Right lobe of liver (tissue), 6 donors: ENCODE data around the gene RRP1. TPM values are rescaled to one million over a fixed set of nuclear protein-coding genes. Genes with fewer than 3 reads are reported as not detected.

ENCODE experiments used
- ATAC-seq, 4 donors: fragments of 200-7000 bp; cut with Tn5 transposase; one replicate each; pipeline ENCODE4 v1.9.1; 2020; ENCODE audit warnings: mild to moderate bottlenecking in 4 of 4, moderate library complexity in 4 of 4
- DNase-seq, 3 donors: peaks; one replicate each; pipeline ENCODE4 v3.0.0-alpha.2; 2020
- H3K27ac ChIP-seq, 3 donors: fragments of 200-600 bp; one replicate each; pipeline ENCODE4 v1.8.0; 2022
- H3K27me3 ChIP-seq, 2 donors: fragments of 200-600 bp; one replicate each; pipeline ENCODE4 v1.8.0; 2022
- H3K36me3 ChIP-seq, 4 donors: fragments of 200-600 bp; sonication (generic) in 1 of 4; one replicate each; pipeline versions ENCODE4 v1.5.1 to v1.8.0; 2017 to 2022; ENCODE audit warnings: control low read depth in 1 of 4
- H3K4me1 ChIP-seq, 4 donors: fragments of 200-600 bp; sonication (generic) in 1 of 4; one replicate each; pipeline versions ENCODE4 v1.5.1 to v1.8.0; 2017 to 2022; ENCODE audit warnings: control low read depth in 1 of 4
- H3K4me3 ChIP-seq, 3 donors: fragments of 200-600 bp; one replicate each; pipeline ENCODE4 v1.8.0; 2022
- H3K9me3 ChIP-seq, 4 donors: fragments of 200-600 bp; sonication (generic) in 1 of 4; one replicate each; pipeline versions ENCODE4 v1.5.1 to v1.8.0; 2017 to 2022; ENCODE audit warnings: control low read depth in 1 of 4
- CTCF ChIP-seq, 4 donors: fragments of 200-600 bp in 3 of 4; fragments of 450-650 bp in 1 of 4; IDR thresholded peaks; one replicate each; pipeline versions ENCODE4 v1.5.1 to v1.8.0; 2016 to 2022; ENCODE audit warnings: antibody characterized with exemption in 4 of 4, mild to moderate bottlenecking in 2 of 4
- POLR2A ChIP-seq: fragments of 450-650 bp; IDR thresholded peaks from one replicate; pipeline ENCODE4 v1.6.1; 2017; ENCODE audit warnings: antibody characterized with exemption, mild to moderate bottlenecking
- WGBS: methylation state at CpG from one replicate; pipeline ENCODE4 v1.1.6; 2018; ENCODE audit warnings: low coverage, low lambda C conversion rate; ENCODE audit not compliant: insufficient coverage; ENCODE audit errors: missing lambda C conversion rate; 5-methylcytosine and 5-hydroxymethylcytosine counted together
- intact Hi-C, 2 donors: fragments of 100-400 bp; cut with DNase I; formaldehyde crosslinking; loops; one replicate each; pipeline versions ENCODE4 v1.11.2 to v1.14.1; 2022
- total RNA-seq, 6 experiments: library from RNA; depleted of rRNA in 2 of 6; stranded (reverse); fragments of >200 nt in 2 of 6; fragmentation: NEBNext Ultra II Directional in 3 of 6; extraction: Animal tissue kit (Norgen Biotek cat#: 25700) in 3 of 6; gene quantifications; one replicate each; pipeline versions ENCODE4 v1.1.0 to v1.2.4, GENCODE V29; 2016 to 2023
- donor health status: DM: no; HTN: yes; CAD: no.
- donor health status: DM: no; HTN: no; CAD: no.
- donor health status: DM: no; HTN: no; CAD: no.
- donor health status: DM: no; HTN: yes; CAD: no.
- donor health status: DM: no; HTN: yes; CAD: no.

The RRP1 gene
- total RNA-seq, 6 experiments from 2014 or later = 8.8 to 25.1 (median 12.9) TPM

- DNase-seq (no peak), ATAC-seq (no peak)
- no peaks in the 10 kb centered on the region for H3K36me3 ChIP-seq
- intact Hi-C loops = no loop called here
- H3K27me3 ChIP-seq = no peaks in the 10 kb centered on the region
- H3K4me3 ChIP-seq = no peak overlapping the region
- H3K4me1 ChIP-seq = no peaks in the 10 kb centered on the region
- no peak overlapping the region for H3K27ac ChIP-seq
- no peaks in the 10 kb centered on the region for H3K9me3 ChIP-seq
- WGBS = 80% methylated on average over 6 of the region's 12 CpGs
- TF ChIP-seq POLR2A (no peak), CTCF (IDR thresholded peaks at IDR 0.05) (no peak)
Measured at GRCh38 chr21:43829161-43829560, 39.8 kb downstream of the RRP1 start.

GRCh38 chr21:43829575-43830119, 40.3 kb downstream of the RRP1 start:
- TF ChIP-seq POLR2A = no peak
- DNase-seq (peak in 1 of 3 donors; percentile 44), ATAC-seq (peak in 2 of 4 donors; percentile 36 to 43)
- no peak overlapping the region for H3K27ac ChIP-seq
- no peaks in the 10 kb centered on the region for H3K36me3 ChIP-seq
- no peaks in the 10 kb centered on the region for H3K27me3 ChIP-seq
- intact Hi-C loops = no loop called here
- no peaks in the 10 kb centered on the region for H3K4me1 ChIP-seq
- H3K4me3 ChIP-seq = no peak overlapping the region
- 58% methylated on average over 13 of the region's 22 CpGs for WGBS
- H3K9me3 ChIP-seq = no peaks in the 10 kb centered on the region

- H3K9me3 ChIP-seq = no peaks in the 10 kb centered on the region
- DNase-seq = peak in 1 of 3 donors; percentile 32
- intact Hi-C loops = no loop called here
- H3K4me1 ChIP-seq = no peaks in the 10 kb centered on the region
- H3K36me3 ChIP-seq = no peaks in the 10 kb centered on the region
- ATAC-seq = no peak
- WGBS = 95% methylated on average over 10 of the region's 14 CpGs
- H3K27me3 ChIP-seq = no peaks in the 10 kb centered on the region
- TF ChIP-seq POLR2A (no peak), CTCF (IDR thresholded peaks at IDR 0.05) (no peak)
- no peak overlapping the region for H3K4me3 ChIP-seq
- no peak overlapping the region for H3K27ac ChIP-seq
Measured at GRCh38 chr21:43832158-43832550, 42.8 kb downstream of the RRP1 start.

GRCh38 chr21:43832648-43833047, 43.3 kb downstream of the RRP1 start:
- no peak for ATAC-seq
- Histone ChIP-seq H3K36me3 (no peaks in the 10 kb centered on the region), H3K9me3 (no peaks in the 10 kb centered on the region), H3K27me3 (no peaks in the 10 kb centered on the region), H3K4me1 (no peaks in the 10 kb centered on the region), H3K4me3 (no peak overlapping the region), H3K27ac (no peak overlapping the region)
- WGBS = 61% methylated on average over 5 of the region's 10 CpGs
- no peak for DNase-seq
- intact Hi-C loops = no loop called here
- TF ChIP-seq CTCF (IDR thresholded peaks at IDR 0.05) (no peak), POLR2A (no peak)

- intact Hi-C loops = no loop called here
- H3K9me3 ChIP-seq = no peaks in the 10 kb centered on the region
- TF ChIP-seq POLR2A (no peak), CTCF (IDR thresholded peaks at IDR 0.05) (no peak)
- DNase-seq (peak in 1 of 3 donors; percentile 42), ATAC-seq (no peak)
- H3K27me3 ChIP-seq = no peaks in the 10 kb centered on the region
- H3K4me3 ChIP-seq = no peak overlapping the region
- WGBS = 67% methylated on average over 9 of the region's 30 CpGs
- no peak overlapping the region for H3K27ac ChIP-seq
- no peaks in the 10 kb centered on the region for H3K36me3 ChIP-seq
- no peaks in the 10 kb centered on the region for H3K4me1 ChIP-seq
Measured at GRCh38 chr21:43834146-43834905, 44.9 kb downstream of the RRP1 start.
